ENCODE data around the gene MLLT10.

GRCh38 chr10:21536874-21537273 is 2.8 kb downstream of the MLLT10 start:
- no peak for TF ChIP-seq HCFC1 (IDR thresholded peaks at IDR 0.05; ENCODE audit: low read depth, low read length)
- TF ChIP-seq, protein P1, sequence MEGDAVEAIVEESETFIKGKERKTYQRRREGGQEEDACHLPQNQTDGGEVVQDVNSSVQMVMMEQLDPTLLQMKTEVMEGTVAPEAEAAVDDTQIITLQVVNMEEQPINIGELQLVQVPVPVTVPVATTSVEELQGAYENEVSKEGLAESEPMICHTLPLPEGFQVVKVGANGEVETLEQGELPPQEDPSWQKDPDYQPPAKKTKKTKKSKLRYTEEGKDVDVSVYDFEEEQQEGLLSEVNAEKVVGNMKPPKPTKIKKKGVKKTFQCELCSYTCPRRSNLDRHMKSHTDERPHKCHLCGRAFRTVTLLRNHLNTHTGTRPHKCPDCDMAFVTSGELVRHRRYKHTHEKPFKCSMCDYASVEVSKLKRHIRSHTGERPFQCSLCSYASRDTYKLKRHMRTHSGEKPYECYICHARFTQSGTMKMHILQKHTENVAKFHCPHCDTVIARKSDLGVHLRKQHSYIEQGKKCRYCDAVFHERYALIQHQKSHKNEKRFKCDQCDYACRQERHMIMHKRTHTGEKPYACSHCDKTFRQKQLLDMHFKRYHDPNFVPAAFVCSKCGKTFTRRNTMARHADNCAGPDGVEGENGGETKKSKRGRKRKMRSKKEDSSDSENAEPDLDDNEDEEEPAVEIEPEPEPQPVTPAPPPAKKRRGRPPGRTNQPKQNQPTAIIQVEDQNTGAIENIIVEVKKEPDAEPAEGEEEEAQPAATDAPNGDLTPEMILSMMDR (IDR thresholded peaks at IDR 0.05 in 2 of 3, conservative IDR thresholded peaks at IDR 0.05 in 1 of 3; ENCODE audit: insufficient read depth in 2 of 3, low read depth in 1 of 3, low read length in 3 of 3) = no peak
- no peak for TF ChIP-seq HNRNPK (IDR thresholded peaks at IDR 0.05; ENCODE audit: low read depth, low read length, poor library complexity, severe bottlenecking)
- no peak for TF ChIP-seq POLR2A (conservative IDR thresholded peaks at IDR 0.05)
- TF ChIP-seq TEAD1 (CRISPR knock-in tag; IDR thresholded peaks at IDR 0.05) = no peak
- TF ChIP-seq PREB (CRISPR knock-in tag; IDR thresholded peaks at IDR 0.05) = no peak
- TF ChIP-seq ZC3H11A (IDR thresholded peaks at IDR 0.05; ENCODE audit: low read depth, low read length) = no peak
- no peak for TF ChIP-seq PHF20 (IDR thresholded peaks at IDR 0.05; ENCODE audit: partially characterized antibody)
- TF ChIP-seq JUN (IDR thresholded peaks at IDR 0.05; ENCODE audit: borderline replicate concordance, low read depth, low read length) = no peak
- no peak for TF ChIP-seq JUN (CRISPR knock-in tag; IDR thresholded peaks at IDR 0.05; ENCODE audit: borderline replicate concordance)
